Right lobe of liver (tissue), 4 donors: ENCODE data around the gene MYO3B.

Experiments
- POLR2A ChIP-seq: fragments of 450-650 bp; IDR thresholded peaks from one replicate; pipeline ENCODE4 v1.6.1; 2017; ENCODE audit warnings: antibody characterized with exemption, mild to moderate bottlenecking
- TF ChIP-seq, protein P1 (sequence below), 4 donors: fragments of 200-600 bp in 3 of 4; fragments of 450-650 bp in 1 of 4; IDR thresholded peaks; one replicate each; pipeline versions ENCODE4 v1.5.1 to v1.8.0; 2016 to 2022; ENCODE audit warnings: antibody characterized with exemption in 4 of 4, mild to moderate bottlenecking in 2 of 4
- donor health status: DM: no; HTN: no; CAD: no.
- donor health status: DM: no; HTN: no; CAD: no.
- donor health status: DM: no; HTN: yes; CAD: no.

DNA sequence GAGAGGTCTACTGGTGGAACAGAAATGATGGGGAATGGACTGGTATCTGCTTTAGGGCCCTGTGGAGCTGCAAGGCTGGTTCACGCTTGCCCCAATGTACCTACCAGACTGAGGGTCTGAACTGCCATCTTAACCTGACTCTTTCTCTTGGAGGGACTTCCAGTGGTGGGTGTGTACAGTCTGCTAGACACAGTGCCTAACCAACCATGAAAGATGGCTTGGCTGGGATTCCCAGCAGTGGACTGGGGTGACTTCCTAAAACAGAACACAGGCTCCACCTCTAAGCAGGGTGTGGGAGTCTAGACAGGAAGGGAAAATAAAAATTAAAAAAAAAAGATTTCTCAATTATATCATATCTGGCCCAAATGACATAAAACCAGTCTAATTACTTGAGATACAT is 25.5 kb upstream of the MYO3B start:
- TF ChIP-seq POLR2A, result no peak
- TF ChIP-seq, protein P1, sequence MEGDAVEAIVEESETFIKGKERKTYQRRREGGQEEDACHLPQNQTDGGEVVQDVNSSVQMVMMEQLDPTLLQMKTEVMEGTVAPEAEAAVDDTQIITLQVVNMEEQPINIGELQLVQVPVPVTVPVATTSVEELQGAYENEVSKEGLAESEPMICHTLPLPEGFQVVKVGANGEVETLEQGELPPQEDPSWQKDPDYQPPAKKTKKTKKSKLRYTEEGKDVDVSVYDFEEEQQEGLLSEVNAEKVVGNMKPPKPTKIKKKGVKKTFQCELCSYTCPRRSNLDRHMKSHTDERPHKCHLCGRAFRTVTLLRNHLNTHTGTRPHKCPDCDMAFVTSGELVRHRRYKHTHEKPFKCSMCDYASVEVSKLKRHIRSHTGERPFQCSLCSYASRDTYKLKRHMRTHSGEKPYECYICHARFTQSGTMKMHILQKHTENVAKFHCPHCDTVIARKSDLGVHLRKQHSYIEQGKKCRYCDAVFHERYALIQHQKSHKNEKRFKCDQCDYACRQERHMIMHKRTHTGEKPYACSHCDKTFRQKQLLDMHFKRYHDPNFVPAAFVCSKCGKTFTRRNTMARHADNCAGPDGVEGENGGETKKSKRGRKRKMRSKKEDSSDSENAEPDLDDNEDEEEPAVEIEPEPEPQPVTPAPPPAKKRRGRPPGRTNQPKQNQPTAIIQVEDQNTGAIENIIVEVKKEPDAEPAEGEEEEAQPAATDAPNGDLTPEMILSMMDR (IDR thresholded peaks at IDR 0.05), result no peak
